Activated T-cell treated with anti-CD3 and anti-CD28 coated beads, Interleukin-2, amount 50 U/mL, for 4 hours (primary cell): ENCODE measurements around the gene SSTR1. TPM values are rescaled to one million over a fixed set of nuclear protein-coding genes. Genes with fewer than 3 reads are reported as not detected.
"Not testable (repeated sequence)": the region's sequence is repeated elsewhere in the genome, so short reads cannot be mapped to it uniquely, and the experiment has no call there.

Experiments
- ATAC-seq, 2 donors: fragments of 200-7000 bp; cut with Tn5 transposase; one replicate each; pipeline ENCODE4 v1.10.0; 2021
- DNase-seq: peaks from one replicate; pipeline ENCODE4 v3.0.0-alpha.2; 2020
- H3K27me3 Mint-ChIP-seq: one replicate; pipeline ENCODE4 v1.8.0; 2021; ENCODE audit warnings: low read depth, mixed read lengths
- H3K36me3 Mint-ChIP-seq: one replicate; pipeline ENCODE4 v1.8.0; 2022; ENCODE audit warnings: mixed read lengths; ENCODE audit not compliant: insufficient read depth
- H3K4me1 Mint-ChIP-seq: one replicate; pipeline ENCODE4 v1.8.0; 2021; ENCODE audit warnings: low read depth, mixed read lengths
- H3K4me3 Mint-ChIP-seq: one replicate; pipeline ENCODE4 v1.8.0; 2021; ENCODE audit warnings: mild to moderate bottlenecking, moderate library complexity, mixed read lengths
- H3K9me3 Mint-ChIP-seq: one replicate; pipeline ENCODE4 v1.8.0; 2021; ENCODE audit warnings: mixed read lengths
- total RNA-seq, 3 donors: library from RNA; stranded (reverse); gene quantifications; one replicate each; pipeline ENCODE4 v1.2.1, GENCODE V29; 2021

SSTR1 gene, protein sequence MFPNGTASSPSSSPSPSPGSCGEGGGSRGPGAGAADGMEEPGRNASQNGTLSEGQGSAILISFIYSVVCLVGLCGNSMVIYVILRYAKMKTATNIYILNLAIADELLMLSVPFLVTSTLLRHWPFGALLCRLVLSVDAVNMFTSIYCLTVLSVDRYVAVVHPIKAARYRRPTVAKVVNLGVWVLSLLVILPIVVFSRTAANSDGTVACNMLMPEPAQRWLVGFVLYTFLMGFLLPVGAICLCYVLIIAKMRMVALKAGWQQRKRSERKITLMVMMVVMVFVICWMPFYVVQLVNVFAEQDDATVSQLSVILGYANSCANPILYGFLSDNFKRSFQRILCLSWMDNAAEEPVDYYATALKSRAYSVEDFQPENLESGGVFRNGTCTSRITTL
- not detected for total RNA-seq

- Mint-ChIP-seq H3K36me3 (no peaks in the 10 kb centered on the region), H3K27me3 (peaks cover 44% of the 10 kb centered on the region), H3K9me3 (peaks cover 4% of the 10 kb centered on the region), H3K4me1 (peaks cover 23% of the 10 kb centered on the region), H3K4me3 (peak within 1 kb of the TSS; percentile 53)
- no peak for ATAC-seq
- no peak for DNase-seq
These were observed at the start of gene SSTR1 for GRCh38 chr14:38207736-38208617. SSTR1 (plus strand) TSS chr14:38207904; CDS start chr14:38209390, 1,486 bp downstream.

DNA sequence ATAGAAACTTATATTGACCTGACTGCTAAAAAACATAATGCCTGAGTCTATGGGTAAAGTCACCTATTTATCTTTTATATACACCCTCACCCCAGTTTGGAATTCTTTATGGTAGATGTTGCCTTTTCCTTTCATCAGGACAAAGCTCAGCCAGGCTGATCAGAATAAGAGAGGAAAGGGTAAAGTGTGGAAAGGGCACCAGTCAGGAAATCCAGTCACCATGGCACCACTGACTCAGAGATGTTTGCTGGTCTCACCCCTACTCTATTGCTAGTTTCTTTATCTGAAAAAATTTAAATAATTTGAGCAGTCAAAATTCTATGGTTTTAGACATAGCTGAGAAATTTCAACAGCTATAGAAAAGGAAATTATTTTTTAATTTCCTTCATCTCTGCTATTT, 49.2 kb upstream of the SSTR1 start:
- Mint-ChIP-seq H3K4me1 (no peaks in the 10 kb centered on the region), H3K27me3 (no peaks in the 10 kb centered on the region), H3K9me3 (no peaks in the 10 kb centered on the region), H3K36me3 (no peaks in the 10 kb centered on the region), H3K4me3 (no peak overlapping the region)
- no peak for DNase-seq
- ATAC-seq, result no peak

- DNase-seq, result no peak
- no peaks in the 10 kb centered on the region for H3K9me3 Mint-ChIP-seq
- no peaks in the 10 kb centered on the region for H3K27me3 Mint-ChIP-seq
These were observed 39.3 kb upstream of the SSTR1 start for GRCh38 chr14:38168416-38168815.

GRCh38 chr14:38171197-38171596, 36.5 kb upstream of the SSTR1 start:
- no peak overlapping the region for H3K4me3 Mint-ChIP-seq
- peaks cover 6% of the 10 kb centered on the region for H3K9me3 Mint-ChIP-seq

More at GRCh38 chr14:38168416-38168815, 39.3 kb upstream of the SSTR1 start:
- Mint-ChIP-seq H3K4me1 (no peaks in the 10 kb centered on the region), H3K4me3 (no peak overlapping the region), H3K36me3 (no peaks in the 10 kb centered on the region)
- ATAC-seq, result no peak

GRCh38 chr14:38174711-38175110, 33.0 kb upstream of the SSTR1 start:
- Mint-ChIP-seq H3K4me3 (no peak overlapping the region), H3K4me1 (no peaks in the 10 kb centered on the region), H3K9me3 (peaks cover 12% of the 10 kb centered on the region), H3K27me3 (peaks cover 2% of the 10 kb centered on the region), H3K36me3 (no peaks in the 10 kb centered on the region)
- DNase-seq (no peak), ATAC-seq (no peak)

More at GRCh38 chr14:38171197-38171596, 36.5 kb upstream of the SSTR1 start:
- no peaks in the 10 kb centered on the region for H3K36me3 Mint-ChIP-seq
- DNase-seq (no peak), ATAC-seq (no peak)
- H3K27me3 Mint-ChIP-seq, result no peaks in the 10 kb centered on the region
- no peaks in the 10 kb centered on the region for H3K4me1 Mint-ChIP-seq

- H3K4me3 Mint-ChIP-seq, result no peak overlapping the region
- ATAC-seq, result no peak
- DNase-seq, result no peak
- peaks cover 15% of the 10 kb centered on the region for H3K9me3 Mint-ChIP-seq
- no peaks in the 10 kb centered on the region for H3K36me3 Mint-ChIP-seq
- peaks cover 2% of the 10 kb centered on the region for H3K27me3 Mint-ChIP-seq
- no peaks in the 10 kb centered on the region for H3K4me1 Mint-ChIP-seq
These were observed 32.0 kb upstream of the SSTR1 start for GRCh38 chr14:38175658-38176057.

DNA sequence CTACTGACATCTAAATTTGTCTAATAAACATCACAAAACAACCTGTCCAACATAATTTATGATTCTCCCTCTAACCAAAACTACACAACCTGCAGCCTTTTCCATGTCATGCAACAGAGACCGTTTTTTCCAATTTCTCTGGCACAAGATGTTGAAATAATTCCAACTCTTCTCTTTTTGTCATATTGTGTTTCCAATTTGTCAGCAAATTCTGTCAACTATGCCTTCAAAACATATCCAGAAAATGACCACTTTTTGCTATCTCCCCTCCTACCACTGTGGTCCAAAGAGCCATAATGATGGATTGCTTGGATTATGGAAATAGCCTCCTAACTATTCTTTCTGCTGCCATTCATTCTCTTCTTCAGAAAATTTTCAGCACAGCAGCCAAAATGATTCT, 31.3 kb upstream of the SSTR1 start:
- ATAC-seq, result no peak
- H3K4me3 Mint-ChIP-seq, result no peak overlapping the region
- peaks cover 2% of the 10 kb centered on the region for H3K27me3 Mint-ChIP-seq
- DNase-seq, result no peak
- H3K9me3 Mint-ChIP-seq, result peaks cover 15% of the 10 kb centered on the region
- H3K36me3 Mint-ChIP-seq, result no peaks in the 10 kb centered on the region
- H3K4me1 Mint-ChIP-seq, result no peaks in the 10 kb centered on the region

DNA sequence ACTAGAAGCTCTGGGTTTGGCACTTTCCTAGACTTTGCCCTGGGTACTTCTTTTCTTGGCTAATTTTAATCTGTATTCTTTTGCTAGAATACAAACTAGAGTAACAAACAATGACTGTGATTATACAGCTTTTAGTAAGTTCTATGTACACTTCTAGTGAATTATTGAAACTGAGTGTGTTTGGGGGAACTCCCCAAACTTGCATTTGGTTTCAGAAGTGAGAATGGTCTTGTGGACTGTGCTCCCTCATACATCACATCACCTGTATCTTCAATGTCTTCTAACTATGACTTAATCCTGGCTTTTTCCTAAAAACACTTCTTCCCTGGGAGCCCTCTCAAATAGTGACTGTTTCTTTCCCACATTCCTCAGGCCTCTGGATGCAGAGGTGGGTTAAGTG, 23.6 kb upstream of the SSTR1 start:
- Mint-ChIP-seq H3K36me3 (no peaks in the 10 kb centered on the region), H3K4me3 (no peak overlapping the region), H3K9me3 (peaks cover 6% of the 10 kb centered on the region), H3K27me3 (no peaks in the 10 kb centered on the region), H3K4me1 (peaks cover 10% of the 10 kb centered on the region)
- no peak for ATAC-seq
- no peak for DNase-seq

GRCh38 chr14:38185671-38186070, 22.0 kb upstream of the SSTR1 start:
- H3K4me1 Mint-ChIP-seq, result peaks cover 10% of the 10 kb centered on the region

DNA sequence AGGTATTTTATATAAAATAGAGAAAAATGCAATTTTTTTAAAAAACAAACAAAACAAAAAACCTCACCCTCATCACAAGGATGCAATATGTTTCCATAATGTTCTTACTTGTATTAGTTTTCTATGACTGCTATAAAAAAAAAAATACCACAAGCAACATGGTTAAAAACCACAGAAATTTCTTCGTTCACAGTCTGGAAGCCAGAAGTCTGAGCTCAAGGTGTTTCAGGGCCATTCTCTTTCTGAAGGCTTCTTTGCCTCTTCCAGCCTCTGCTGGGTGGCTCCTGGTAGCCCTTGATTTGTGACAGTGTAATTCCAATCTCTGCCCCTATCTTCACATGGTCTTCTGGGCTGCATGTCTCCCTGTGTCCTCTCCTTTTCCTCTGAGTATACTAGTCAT, 21.5 kb upstream of the SSTR1 start:
- ATAC-seq, result no peak
- no peak overlapping the region for H3K4me3 Mint-ChIP-seq

More at GRCh38 chr14:38185671-38186070, 22.0 kb upstream of the SSTR1 start:
- H3K27me3 Mint-ChIP-seq, result no peaks in the 10 kb centered on the region
- H3K4me3 Mint-ChIP-seq, result no peak overlapping the region
- H3K36me3 Mint-ChIP-seq, result no peaks in the 10 kb centered on the region
- no peak for DNase-seq
- no peak for ATAC-seq
- H3K9me3 Mint-ChIP-seq, result no peaks in the 10 kb centered on the region

GRCh38 chr14:38187528-38187927, 20.2 kb upstream of the SSTR1 start:
- no peak for ATAC-seq
- no peaks in the 10 kb centered on the region for H3K36me3 Mint-ChIP-seq
- H3K4me1 Mint-ChIP-seq, result peaks cover 10% of the 10 kb centered on the region

More for the DNA sequence above, 21.5 kb upstream of the SSTR1 start:
- H3K4me1 Mint-ChIP-seq, result peaks cover 10% of the 10 kb centered on the region
- H3K9me3 Mint-ChIP-seq, result no peaks in the 10 kb centered on the region
- no peaks in the 10 kb centered on the region for H3K36me3 Mint-ChIP-seq
- no peak for DNase-seq
- H3K27me3 Mint-ChIP-seq, result no peaks in the 10 kb centered on the region

DNA sequence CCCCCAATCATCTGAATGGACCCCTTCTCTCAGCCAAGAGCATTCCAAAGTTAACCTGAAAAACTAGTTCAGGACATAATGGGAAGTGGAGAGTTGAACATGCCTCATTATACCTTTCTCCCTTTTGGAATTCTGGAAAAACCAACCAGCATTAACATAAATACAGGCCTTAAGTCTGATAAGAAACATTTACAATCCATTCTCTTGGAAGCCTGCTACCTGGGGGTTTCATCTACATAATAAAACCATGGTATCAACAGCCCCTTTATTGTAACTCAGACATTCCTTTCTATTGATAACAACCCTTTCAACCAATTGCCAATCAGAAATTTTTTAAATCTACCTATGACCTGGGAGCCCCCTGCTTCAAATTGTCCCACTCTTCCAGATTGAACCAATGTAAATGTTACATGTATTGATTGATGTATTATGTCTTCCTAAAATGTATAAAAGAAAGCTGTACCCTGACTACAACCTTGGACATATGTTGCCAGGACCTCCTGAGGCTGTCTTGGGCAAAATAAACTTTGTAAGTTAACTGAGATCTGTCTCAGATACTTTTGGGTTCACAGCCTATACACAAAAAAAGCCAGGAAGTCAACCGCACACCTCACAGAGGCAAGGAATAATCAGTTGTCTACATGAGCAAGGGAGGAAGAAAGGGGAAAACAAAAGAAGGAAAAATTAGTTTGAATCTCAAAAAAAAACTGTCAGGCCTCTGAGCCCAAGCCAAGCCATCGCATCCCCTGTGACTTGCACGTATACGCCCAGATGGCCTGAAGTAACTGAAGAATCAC, 17.6 kb upstream of the SSTR1 start:
- peaks cover 10% of the 10 kb centered on the region for H3K4me1 Mint-ChIP-seq
- no peak overlapping the region for H3K4me3 Mint-ChIP-seq
- no peak for ATAC-seq
- no peaks in the 10 kb centered on the region for H3K9me3 Mint-ChIP-seq
- no peak for DNase-seq
- no peaks in the 10 kb centered on the region for H3K36me3 Mint-ChIP-seq
- no peaks in the 10 kb centered on the region for H3K27me3 Mint-ChIP-seq

More at GRCh38 chr14:38187528-38187927, 20.2 kb upstream of the SSTR1 start:
- no peak for DNase-seq
- Mint-ChIP-seq H3K4me3 (no peak overlapping the region), H3K9me3 (no peaks in the 10 kb centered on the region), H3K27me3 (no peaks in the 10 kb centered on the region)

GRCh38 chr14:38190846-38191245, 16.9 kb upstream of the SSTR1 start:
- not testable (repeated sequence) for H3K36me3 Mint-ChIP-seq, H3K4me3 Mint-ChIP-seq, H3K4me1 Mint-ChIP-seq, H3K9me3 Mint-ChIP-seq, H3K27me3 Mint-ChIP-seq, DNase-seq, ATAC-seq

GRCh38 chr14:38191491-38191890, 16.2 kb upstream of the SSTR1 start:
- not testable (repeated sequence) for H3K4me3 Mint-ChIP-seq, H3K27me3 Mint-ChIP-seq, ATAC-seq, DNase-seq, H3K36me3 Mint-ChIP-seq, H3K9me3 Mint-ChIP-seq, H3K4me1 Mint-ChIP-seq
